ENCODE results near the gene SLC17A8.
"Not testable (repeated sequence)": the region's sequence is repeated elsewhere in the genome, so short reads cannot be mapped to it uniquely, and the experiment has no call there.

The SLC17A8 gene

DNA sequence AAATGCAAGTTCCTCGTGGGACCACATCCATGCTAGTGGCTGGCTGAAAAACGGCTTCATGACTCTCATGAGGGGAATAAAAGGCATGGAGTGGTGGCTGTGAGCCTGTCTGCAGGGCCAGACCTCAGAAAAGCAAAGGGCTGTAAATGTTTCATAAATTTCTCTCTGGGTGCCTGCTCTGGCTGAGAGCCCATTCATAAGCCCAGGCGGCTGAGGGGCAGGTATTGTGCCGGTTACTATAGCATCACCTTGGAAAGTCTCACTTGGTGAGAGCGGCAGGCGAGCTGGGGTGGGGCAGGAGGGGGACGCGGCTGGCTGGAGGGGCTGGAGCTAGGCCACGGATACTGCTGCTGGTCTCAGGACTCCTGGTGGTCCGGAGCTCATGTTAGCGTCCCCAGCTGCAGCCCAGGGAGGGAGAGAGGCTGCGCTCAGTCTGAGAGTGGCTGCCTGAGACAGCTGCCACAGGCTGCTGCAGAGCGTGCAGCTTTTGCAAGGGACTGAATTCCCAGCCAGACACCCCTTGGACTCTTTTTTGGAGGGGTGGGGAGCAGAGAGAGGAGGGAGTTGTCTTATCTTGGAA is at the start of gene SLC17A8:
Gene SLC17A8 (plus strand): TSS at position 431 of the 580 bp plus-strand sequence. CDS start 318 bp downstream, outside the sequence.
- DNase-seq (ENCODE audit: low spot score) (no peak), ATAC-seq (ENCODE audit: low read depth) (peak; percentile 54)
- Histone ChIP-seq H3K9me3 (ENCODE audit: severe bottlenecking) (no peaks in the 10 kb centered on the region), H3K27me3 (ENCODE audit: insufficient read depth, poor library complexity, severe bottlenecking) (no peaks in the 10 kb centered on the region), H3K4me3 (ENCODE audit: severe bottlenecking) (no peak within 1 kb of the TSS), H3K36me3 (ENCODE audit: low read depth) (no peaks in the 10 kb centered on the region), H3K4me1 (ENCODE audit: insufficient read depth, poor library complexity, severe bottlenecking) (no peaks in the 10 kb centered on the region), H3K27ac (ENCODE audit: poor library complexity, severe bottlenecking) (no peak within 1 kb of the TSS)
- TF ChIP-seq, protein P1, sequence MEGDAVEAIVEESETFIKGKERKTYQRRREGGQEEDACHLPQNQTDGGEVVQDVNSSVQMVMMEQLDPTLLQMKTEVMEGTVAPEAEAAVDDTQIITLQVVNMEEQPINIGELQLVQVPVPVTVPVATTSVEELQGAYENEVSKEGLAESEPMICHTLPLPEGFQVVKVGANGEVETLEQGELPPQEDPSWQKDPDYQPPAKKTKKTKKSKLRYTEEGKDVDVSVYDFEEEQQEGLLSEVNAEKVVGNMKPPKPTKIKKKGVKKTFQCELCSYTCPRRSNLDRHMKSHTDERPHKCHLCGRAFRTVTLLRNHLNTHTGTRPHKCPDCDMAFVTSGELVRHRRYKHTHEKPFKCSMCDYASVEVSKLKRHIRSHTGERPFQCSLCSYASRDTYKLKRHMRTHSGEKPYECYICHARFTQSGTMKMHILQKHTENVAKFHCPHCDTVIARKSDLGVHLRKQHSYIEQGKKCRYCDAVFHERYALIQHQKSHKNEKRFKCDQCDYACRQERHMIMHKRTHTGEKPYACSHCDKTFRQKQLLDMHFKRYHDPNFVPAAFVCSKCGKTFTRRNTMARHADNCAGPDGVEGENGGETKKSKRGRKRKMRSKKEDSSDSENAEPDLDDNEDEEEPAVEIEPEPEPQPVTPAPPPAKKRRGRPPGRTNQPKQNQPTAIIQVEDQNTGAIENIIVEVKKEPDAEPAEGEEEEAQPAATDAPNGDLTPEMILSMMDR (IDR thresholded peaks at IDR 0.05; ENCODE audit: poor library complexity, severe bottlenecking), result no peak

DNA sequence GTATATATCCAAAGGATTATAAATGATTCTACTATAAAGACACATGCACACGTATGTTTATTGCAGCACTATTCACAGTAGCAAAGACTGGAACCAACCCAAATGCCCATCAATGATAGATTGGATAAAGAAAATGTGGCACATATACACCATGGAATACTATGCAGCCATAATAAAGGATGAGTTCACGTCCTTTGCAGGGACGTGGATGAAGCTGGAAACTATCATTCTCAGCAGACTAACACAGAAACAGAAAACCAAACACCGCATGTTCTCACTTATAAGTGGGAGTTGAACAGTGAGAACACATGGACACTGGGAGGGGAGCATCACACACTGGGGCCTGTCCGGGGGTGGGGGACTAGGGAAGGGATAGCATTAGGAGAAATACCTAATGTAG is 48.7 kb upstream of the SLC17A8 start:
- not testable (repeated sequence) for H3K9me3 ChIP-seq (ENCODE audit: severe bottlenecking); H3K27ac ChIP-seq (ENCODE audit: poor library complexity, severe bottlenecking); ATAC-seq (ENCODE audit: low read depth); H3K27me3 ChIP-seq (ENCODE audit: insufficient read depth, poor library complexity, severe bottlenecking); H3K4me1 ChIP-seq (ENCODE audit: insufficient read depth, poor library complexity, severe bottlenecking); H3K4me3 ChIP-seq (ENCODE audit: severe bottlenecking); DNase-seq (ENCODE audit: low spot score)
- H3K36me3 ChIP-seq (ENCODE audit: low read depth), result peaks cover 28% of the 10 kb centered on the region

DNA sequence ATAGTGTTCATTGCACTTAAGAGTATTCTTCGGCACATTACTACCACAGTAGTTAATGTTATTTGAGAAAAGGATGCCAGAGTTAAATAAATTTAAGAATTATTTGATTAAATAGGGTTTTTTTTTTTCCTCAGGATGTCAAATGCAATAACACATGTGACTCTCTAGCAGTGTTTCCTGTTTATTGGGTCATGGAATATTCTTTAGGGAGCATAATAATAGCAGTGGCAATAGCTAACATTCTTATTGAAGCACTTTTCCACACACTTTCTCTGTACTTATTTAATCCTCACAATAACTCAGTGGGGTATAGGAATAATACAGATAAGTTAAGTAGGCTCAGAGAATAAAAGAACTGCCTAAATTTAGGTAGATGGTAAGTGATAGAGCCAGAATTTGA is 45.6 kb upstream of the SLC17A8 start:
- Histone ChIP-seq H3K4me3 (ENCODE audit: severe bottlenecking) (no peak overlapping the region), H3K36me3 (ENCODE audit: low read depth) (peaks cover 50% of the 10 kb centered on the region)
- ATAC-seq (ENCODE audit: low read depth), result no peak

DNA sequence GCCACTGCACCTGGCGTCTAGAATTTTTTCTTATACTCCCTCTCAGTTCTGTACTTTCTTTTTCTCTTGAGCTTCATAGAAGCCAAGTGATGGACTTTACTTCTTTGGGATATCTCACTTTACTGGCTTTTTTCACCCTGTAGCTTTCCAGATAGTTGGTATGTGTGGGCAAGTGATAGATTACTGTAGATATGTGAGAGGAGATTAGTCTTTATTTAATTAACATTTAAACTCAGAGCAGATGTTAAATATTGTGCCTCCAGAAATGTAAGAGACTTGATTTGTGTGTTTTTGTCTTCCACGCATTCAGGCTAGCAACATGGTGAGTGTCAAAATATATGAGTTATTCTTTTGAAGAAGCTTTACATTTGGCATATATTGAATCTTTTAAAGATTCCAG is 39.5 kb upstream of the SLC17A8 start:
- TF ChIP-seq, protein P1 (IDR thresholded peaks at IDR 0.05; ENCODE audit: poor library complexity, severe bottlenecking), result no peak
- DNase-seq (ENCODE audit: low spot score) (no peak), ATAC-seq (ENCODE audit: low read depth) (no peak)
- no peaks in the 10 kb centered on the region for H3K4me1 ChIP-seq (ENCODE audit: insufficient read depth, poor library complexity, severe bottlenecking)
- no peak overlapping the region for H3K4me3 ChIP-seq (ENCODE audit: severe bottlenecking)
- peaks cover 53% of the 10 kb centered on the region for H3K36me3 ChIP-seq (ENCODE audit: low read depth)
- H3K27ac ChIP-seq (ENCODE audit: poor library complexity, severe bottlenecking), result no peak overlapping the region
- no peaks in the 10 kb centered on the region for H3K9me3 ChIP-seq (ENCODE audit: severe bottlenecking)
- no peaks in the 10 kb centered on the region for H3K27me3 ChIP-seq (ENCODE audit: insufficient read depth, poor library complexity, severe bottlenecking)

More for the DNA sequence above, 45.6 kb upstream of the SLC17A8 start:
- H3K27me3 ChIP-seq (ENCODE audit: insufficient read depth, poor library complexity, severe bottlenecking), result no peaks in the 10 kb centered on the region
- no peaks in the 10 kb centered on the region for H3K9me3 ChIP-seq (ENCODE audit: severe bottlenecking)
- DNase-seq (ENCODE audit: low spot score), result no peak
- H3K4me1 ChIP-seq (ENCODE audit: insufficient read depth, poor library complexity, severe bottlenecking), result no peaks in the 10 kb centered on the region
- TF ChIP-seq, protein P1 (IDR thresholded peaks at IDR 0.05; ENCODE audit: poor library complexity, severe bottlenecking), result no peak
- H3K27ac ChIP-seq (ENCODE audit: poor library complexity, severe bottlenecking), result no peak overlapping the region

DNA sequence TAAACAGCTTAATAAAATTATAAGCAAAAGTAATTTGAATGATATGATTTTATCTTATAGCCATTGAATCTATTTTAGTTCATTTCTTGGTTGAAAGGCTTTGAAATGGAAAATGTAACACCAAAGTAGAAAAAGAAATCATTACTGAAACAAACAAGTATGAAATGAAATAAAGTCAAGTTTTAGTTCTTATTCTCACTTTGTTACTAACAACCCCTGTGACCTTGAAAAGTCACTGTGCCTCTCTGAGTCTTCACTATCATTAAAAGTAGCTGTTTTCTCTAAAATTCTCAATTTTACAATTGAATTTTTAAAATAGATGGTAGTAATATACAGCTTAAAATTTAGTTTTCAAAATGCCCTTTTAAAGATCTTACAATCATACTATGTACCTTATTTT is 32.4 kb upstream of the SLC17A8 start:
- H3K9me3 ChIP-seq (ENCODE audit: severe bottlenecking), result no peaks in the 10 kb centered on the region
- TF ChIP-seq, protein P1 (IDR thresholded peaks at IDR 0.05; ENCODE audit: poor library complexity, severe bottlenecking), result no peak
- ATAC-seq (ENCODE audit: low read depth), result no peak
- no peak overlapping the region for H3K4me3 ChIP-seq (ENCODE audit: severe bottlenecking)
- H3K4me1 ChIP-seq (ENCODE audit: insufficient read depth, poor library complexity, severe bottlenecking), result no peaks in the 10 kb centered on the region
- no peak for DNase-seq (ENCODE audit: low spot score)
- H3K27ac ChIP-seq (ENCODE audit: poor library complexity, severe bottlenecking), result no peak overlapping the region
- no peaks in the 10 kb centered on the region for H3K27me3 ChIP-seq (ENCODE audit: insufficient read depth, poor library complexity, severe bottlenecking)
- H3K36me3 ChIP-seq (ENCODE audit: low read depth), result peaks cover 52% of the 10 kb centered on the region
